Loucy (cell line): ENCODE results near the gene MFAP2.

Experiments
- EZH2phosphoT487 ChIP-seq: fragments of 200-600 bp; IDR thresholded peaks from 2 replicates; pipeline ENCODE4 v1.6.1; 2018; ENCODE audit warnings: antibody characterized with exemption, mild to moderate bottlenecking, moderate library complexity, borderline replicate concordance
- TF ChIP-seq, protein P1 (sequence below): fragments of 200-600 bp; sonication (generic); conservative IDR thresholded peaks from 2 replicates; pipeline ENCODE4 v1.5.1; 2014; ENCODE audit warnings: mild to moderate bottlenecking, antibody characterized with exemption, low read length

DNA sequence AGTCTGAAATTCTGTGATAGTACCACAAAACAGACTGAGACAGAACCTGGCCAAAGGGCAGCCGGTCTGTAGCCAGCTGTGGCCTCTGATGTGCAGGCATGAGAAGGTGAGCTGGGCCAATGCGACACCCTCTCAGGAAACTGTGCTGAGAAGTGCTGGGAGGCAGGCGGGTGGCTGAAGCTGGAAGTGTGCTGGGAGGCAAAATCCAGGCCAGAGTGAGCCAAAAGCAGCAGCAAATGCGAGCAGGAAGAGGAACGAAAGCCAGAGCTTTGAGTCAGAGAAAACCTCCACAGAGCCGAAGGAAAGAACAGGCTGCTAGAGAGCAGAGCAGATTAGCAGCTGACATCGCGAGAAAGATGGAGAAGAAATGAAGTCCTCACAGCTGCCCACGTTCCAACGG, 41.5 kb upstream of the MFAP2 start:
- TF ChIP-seq, protein P1, sequence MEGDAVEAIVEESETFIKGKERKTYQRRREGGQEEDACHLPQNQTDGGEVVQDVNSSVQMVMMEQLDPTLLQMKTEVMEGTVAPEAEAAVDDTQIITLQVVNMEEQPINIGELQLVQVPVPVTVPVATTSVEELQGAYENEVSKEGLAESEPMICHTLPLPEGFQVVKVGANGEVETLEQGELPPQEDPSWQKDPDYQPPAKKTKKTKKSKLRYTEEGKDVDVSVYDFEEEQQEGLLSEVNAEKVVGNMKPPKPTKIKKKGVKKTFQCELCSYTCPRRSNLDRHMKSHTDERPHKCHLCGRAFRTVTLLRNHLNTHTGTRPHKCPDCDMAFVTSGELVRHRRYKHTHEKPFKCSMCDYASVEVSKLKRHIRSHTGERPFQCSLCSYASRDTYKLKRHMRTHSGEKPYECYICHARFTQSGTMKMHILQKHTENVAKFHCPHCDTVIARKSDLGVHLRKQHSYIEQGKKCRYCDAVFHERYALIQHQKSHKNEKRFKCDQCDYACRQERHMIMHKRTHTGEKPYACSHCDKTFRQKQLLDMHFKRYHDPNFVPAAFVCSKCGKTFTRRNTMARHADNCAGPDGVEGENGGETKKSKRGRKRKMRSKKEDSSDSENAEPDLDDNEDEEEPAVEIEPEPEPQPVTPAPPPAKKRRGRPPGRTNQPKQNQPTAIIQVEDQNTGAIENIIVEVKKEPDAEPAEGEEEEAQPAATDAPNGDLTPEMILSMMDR = no peak
- no peak for TF ChIP-seq EZH2phosphoT487
